HG03432 (cell line): ENCODE measurements around the gene ARHGAP42.
A peak's percentile ranks its signal among the peaks of the same experiment; 100 is the strongest.
"Not testable (repeated sequence)": the region's sequence is repeated elsewhere in the genome, so short reads cannot be mapped to it uniquely, and the experiment has no call there.

ENCODE experiments used
- ATAC-seq: cut with Tn5 transposase; IDR thresholded peaks from one replicate; pipeline ENCODE4 v1.9.1; 2021; ENCODE audit warnings: mild to moderate bottlenecking, moderate library complexity; ENCODE audit not compliant: unreplicated experiment

Gene ARHGAP42

GRCh38 chr11:100863080-100863581 is 176.0 kb downstream of the ARHGAP42 start:
- peak; percentile 82 for ATAC-seq

- no peak for ATAC-seq
Measured at GRCh38 chr11:100865443-100866065, 178.5 kb downstream of the ARHGAP42 start.

- ATAC-seq = no peak
Measured at GRCh38 chr11:100866453-100866852, 179.4 kb downstream of the ARHGAP42 start.

DNA sequence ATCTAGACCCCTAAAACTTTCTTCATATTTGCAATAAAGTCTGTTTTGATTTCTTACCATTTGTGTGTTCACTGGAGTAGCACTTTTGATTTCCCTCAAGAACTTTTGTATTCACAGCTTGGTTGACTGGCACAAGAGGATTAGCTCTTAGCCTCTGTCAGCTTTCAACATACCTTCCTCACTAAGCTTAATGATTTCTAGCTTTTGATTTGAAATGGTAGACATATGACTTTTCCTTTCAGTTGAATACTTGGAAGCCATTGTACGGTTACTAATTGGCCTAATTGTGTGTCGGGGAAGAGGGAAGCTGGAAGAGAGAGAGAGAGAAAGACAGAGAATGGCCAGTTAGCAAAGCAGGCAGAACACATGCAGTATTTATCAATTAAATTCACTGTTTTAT is 180.5 kb downstream of the ARHGAP42 start:
- no peak for ATAC-seq

GRCh38 chr11:100869328-100869727 is 182.2 kb downstream of the ARHGAP42 start:
- no peak for ATAC-seq

DNA sequence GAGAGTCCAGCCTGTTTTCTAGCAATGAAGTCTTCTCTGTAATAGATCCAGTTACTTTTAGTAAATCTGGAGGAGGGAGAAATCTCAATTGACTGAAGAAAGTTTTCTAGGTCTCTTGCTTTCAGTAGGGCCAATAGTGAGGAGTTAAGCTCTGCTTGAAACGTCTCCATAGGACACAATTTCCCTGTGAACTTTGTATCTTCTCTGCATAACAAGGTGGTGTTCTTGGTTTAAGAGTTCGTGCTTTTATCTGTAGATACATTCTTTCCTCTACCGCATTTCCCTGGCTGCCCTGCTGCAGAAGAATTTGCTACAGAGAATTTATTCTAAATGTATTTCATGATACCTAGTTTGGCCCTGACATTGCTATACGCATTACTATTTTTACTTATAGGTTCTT is 183.1 kb downstream of the ARHGAP42 start:
- ATAC-seq = no peak

GRCh38 chr11:100872951-100873740 is 186.1 kb downstream of the ARHGAP42 start:
- ATAC-seq = no peak

DNA sequence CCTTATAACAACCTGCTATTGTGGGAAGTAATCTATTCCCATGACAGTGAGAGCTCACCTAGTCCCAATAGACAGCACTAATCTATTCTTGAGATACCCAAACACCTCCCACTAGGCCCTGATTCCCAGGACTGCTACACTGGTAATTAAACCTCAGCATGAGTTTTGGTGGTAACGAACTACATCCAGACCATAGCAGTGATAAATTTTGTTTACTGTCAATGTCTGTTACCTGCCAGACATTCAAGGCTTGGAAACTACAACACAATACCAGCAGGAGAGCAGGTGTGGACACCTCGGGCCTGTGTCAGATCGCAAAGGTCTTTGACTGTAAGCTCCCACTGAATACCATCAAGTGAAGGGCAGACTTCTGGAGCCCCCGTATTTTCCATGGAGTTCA is 187.1 kb downstream of the ARHGAP42 start:
- ATAC-seq = no peak

DNA sequence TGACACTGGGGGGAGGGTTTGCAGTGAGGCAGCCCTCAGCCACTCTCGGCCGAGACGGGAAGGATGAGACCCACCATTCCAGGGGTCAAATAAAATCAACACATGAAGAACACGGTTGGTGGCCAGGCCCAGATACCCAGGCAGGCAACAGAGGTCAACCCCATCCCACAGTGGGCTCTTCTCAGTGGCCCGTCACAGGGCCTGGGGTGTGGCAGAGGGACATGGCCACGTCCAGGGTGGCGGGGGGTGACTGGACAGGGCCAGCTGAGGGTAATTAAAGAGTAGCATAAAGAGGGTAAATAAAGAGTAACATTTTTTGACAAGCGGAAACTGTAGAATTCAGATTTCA is 188.4 kb downstream of the ARHGAP42 start:
- ATAC-seq = no peak

GRCh38 chr11:100876815-100877520 is 189.9 kb downstream of the ARHGAP42 start:
- peak; percentile 94 for ATAC-seq

- ATAC-seq = no peak
Measured at GRCh38 chr11:100878474-100878873, 191.4 kb downstream of the ARHGAP42 start.

DNA sequence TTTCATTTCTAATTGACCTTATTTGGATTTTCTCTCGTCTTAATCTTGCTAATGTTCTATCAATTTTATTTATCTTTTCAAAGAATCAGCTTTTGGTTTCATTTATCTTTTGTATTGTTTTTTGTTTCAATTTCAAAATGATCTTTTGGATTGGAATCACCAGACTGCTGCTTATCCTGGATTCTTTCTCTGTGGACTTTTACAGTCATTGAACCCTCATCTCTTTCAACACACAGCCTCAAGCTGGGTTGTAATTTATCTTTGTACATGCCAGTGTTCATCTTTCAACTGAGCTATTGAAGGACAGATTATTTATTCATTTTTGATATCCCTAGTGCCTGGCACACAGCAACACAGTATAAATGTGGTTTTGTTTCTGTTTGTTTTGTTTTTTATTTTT is 195.9 kb downstream of the ARHGAP42 start:
- ATAC-seq = no peak

DNA sequence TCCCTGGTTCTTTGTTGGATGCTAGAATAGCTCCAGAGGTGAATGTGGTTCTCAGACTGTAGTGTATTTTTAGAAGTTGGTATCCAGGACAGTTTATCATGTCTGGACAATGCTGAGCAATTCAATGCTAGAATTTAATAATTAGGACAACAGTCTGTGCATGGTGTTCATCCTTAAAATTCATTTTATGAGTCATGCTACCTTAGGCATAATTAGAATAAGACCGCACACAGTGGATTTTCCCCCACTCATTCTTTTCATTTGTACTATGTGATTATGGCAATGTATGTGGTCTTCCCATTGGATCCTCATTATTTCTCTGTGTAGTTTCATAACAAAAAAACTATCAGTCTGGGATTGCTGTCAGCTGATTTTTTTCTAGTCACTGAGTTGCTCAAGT is 196.7 kb downstream of the ARHGAP42 start:
- ATAC-seq = no peak

DNA sequence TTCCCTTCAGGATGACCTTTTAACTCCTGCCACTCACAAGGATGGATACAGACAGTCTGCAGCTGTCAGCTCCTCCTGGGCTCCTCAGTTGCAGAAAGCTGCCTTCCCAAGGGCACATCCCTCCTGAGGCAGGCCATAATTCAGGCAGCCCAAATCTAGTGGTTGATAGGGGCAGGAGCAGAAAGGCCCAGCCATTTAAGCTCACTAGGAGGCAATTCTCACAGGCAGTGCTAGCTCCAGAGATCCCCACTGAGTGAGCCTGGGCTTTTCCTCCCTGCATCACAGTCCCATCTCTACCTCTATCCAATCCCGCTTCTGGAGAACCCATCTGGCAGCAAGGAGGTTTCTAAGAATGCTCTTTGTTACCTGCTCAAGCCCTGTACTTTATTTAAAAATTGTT is 200.6 kb downstream of the ARHGAP42 start:
- no peak for ATAC-seq

DNA sequence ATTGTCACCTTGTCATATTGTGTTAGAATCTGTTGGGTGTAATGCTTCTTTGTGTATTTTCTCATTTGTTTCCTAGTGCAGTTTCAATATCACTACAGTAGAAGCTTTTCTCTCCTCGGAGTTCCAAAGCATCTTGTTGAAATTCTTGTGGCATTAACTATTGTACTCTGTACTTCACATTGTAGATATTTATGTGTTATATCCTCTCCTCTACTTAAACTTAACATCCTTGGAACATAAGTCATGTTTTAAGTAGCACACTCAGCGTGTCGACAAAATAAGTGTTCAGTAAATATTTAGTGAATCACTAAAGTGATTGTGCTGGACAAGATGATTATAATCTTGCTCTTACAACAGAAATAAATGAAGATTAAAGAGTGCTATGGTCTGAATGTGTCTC is 201.7 kb downstream of the ARHGAP42 start:
- no peak for ATAC-seq

GRCh38 chr11:100889758-100890157 is 202.7 kb downstream of the ARHGAP42 start:
- ATAC-seq = no peak

- ATAC-seq = no peak
Measured at GRCh38 chr11:100890789-100891188, 203.7 kb downstream of the ARHGAP42 start.

DNA sequence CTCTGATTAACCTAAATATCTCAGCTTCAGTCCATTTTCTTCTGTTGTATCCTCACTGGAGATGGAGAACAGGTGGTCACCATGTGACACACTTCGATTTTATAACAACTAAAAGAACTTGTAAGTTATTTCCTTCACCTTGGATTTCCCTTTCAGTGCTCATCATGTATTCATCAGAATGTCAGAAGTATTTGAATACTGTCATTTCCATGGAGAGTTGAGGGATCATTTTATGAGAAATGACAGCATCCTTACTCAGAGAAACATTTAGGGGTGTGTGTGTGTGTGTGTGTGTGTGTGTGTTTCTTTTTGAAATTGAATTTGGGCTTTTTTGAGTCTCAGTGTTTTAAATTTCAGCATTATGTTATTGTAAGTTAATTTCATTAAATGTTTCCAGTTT is 205.8 kb downstream of the ARHGAP42 start:
- ATAC-seq = no peak

- ATAC-seq = no peak
Measured at GRCh38 chr11:100895449-100895848, 208.4 kb downstream of the ARHGAP42 start.

DNA sequence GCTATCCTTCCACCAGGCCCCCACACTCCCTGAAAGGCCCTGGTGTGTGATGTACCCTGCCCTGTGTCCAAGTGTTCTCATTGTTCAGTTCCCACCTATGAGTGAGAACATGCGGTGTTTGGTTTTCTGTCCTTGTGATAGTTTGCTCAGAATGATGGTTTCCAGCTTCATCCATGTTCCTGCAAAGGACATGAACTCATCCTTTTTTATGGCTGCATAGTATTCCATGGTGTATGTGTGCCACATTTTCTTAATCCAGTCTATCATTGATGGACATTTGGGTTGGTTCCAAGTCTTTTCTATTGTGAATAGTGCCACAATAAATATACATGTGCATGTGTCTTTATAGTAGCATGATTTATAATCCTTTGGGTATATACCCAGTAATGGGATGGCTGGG is 208.9 kb downstream of the ARHGAP42 start:
- ATAC-seq = not testable (repeated sequence)

GRCh38 chr11:100901471-100901870 is 214.4 kb downstream of the ARHGAP42 start:
- not testable (repeated sequence) for ATAC-seq
